HG03175 (cell line): ENCODE data around the gene TRIO.

Source experiments
- ATAC-seq: cut with Tn5 transposase; IDR thresholded peaks from one replicate; pipeline ENCODE4 v1.9.1; 2021; ENCODE audit warnings: mild to moderate bottlenecking, moderate library complexity; ENCODE audit not compliant: unreplicated experiment

The TRIO gene

GRCh38 chr5:14443671-14444093, 300.5 kb downstream of the TRIO start:
- ATAC-seq, result no peak

- no peak for ATAC-seq
These were observed 301.0 kb downstream of the TRIO start for GRCh38 chr5:14444161-14444560.

- ATAC-seq, result no peak
These were observed 301.9 kb downstream of the TRIO start for GRCh38 chr5:14445013-14445412.

- ATAC-seq, result no peak
These were observed 302.6 kb downstream of the TRIO start for GRCh38 chr5:14445576-14446290.

GRCh38 chr5:14447958-14448911, 305.1 kb downstream of the TRIO start:
- ATAC-seq, result no peak

- ATAC-seq, result no peak
These were observed 306.0 kb downstream of the TRIO start for GRCh38 chr5:14449052-14449661.

GRCh38 chr5:14450018-14450524, 306.9 kb downstream of the TRIO start:
- no peak for ATAC-seq

GRCh38 chr5:14450742-14451141, 307.6 kb downstream of the TRIO start:
- ATAC-seq, result no peak

- no peak for ATAC-seq
These were observed 308.7 kb downstream of the TRIO start for GRCh38 chr5:14451871-14452270.

GRCh38 chr5:14452685-14453454, 309.7 kb downstream of the TRIO start:
- no peak for ATAC-seq

- ATAC-seq, result no peak
These were observed 310.3 kb downstream of the TRIO start for GRCh38 chr5:14453481-14453880.

GRCh38 chr5:14455814-14456321, 312.7 kb downstream of the TRIO start:
- no peak for ATAC-seq

GRCh38 chr5:14457476-14457875, 314.3 kb downstream of the TRIO start:
- ATAC-seq, result no peak

GRCh38 chr5:14458414-14458813, 315.3 kb downstream of the TRIO start:
- ATAC-seq, result no peak

GRCh38 chr5:14460844-14461398, 317.8 kb downstream of the TRIO start:
- no peak for ATAC-seq

- ATAC-seq, result no peak
These were observed 319.5 kb downstream of the TRIO start for GRCh38 chr5:14462681-14463080.

- no peak for ATAC-seq
These were observed 320.5 kb downstream of the TRIO start for GRCh38 chr5:14463629-14464028.

GRCh38 chr5:14464096-14464495, 321.0 kb downstream of the TRIO start:
- no peak for ATAC-seq

GRCh38 chr5:14464671-14465070, 321.5 kb downstream of the TRIO start:
- ATAC-seq, result no peak

- no peak for ATAC-seq
These were observed 322.0 kb downstream of the TRIO start for GRCh38 chr5:14465116-14465515.
